NCI-H526 treated with DMSO at 0.1 percent for 48 hours (cell line): ENCODE results near the gene DCAF17.
"Not testable (repeated sequence)": the region's sequence is repeated elsewhere in the genome, so short reads cannot be mapped to it uniquely, and the experiment has no call there.

Experiments used
- DNase-seq: peaks from one replicate; lab custom pipeline; 2025; lab: John Stamatoyannopoulos, UW

The DCAF17 gene

DNA sequence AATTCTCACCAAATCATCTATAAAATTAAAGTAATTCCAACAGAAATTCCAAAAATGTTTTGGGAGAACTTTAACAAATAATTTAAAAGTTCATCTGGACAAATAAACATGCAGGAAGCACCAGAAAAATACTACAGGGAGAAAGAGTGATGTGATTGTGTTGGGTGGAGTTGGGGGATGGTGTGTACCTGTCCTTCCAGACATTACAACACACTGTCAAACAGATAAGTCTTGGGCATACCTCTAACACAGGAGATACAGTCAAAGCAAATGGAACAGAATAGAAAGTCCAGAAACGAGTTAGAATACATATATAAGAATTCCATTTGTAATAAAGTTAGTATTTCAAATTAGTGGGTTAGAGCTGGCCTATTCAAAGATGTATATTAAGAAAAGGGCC lies 22.8 kb upstream of the DCAF17 start:
- no peak for DNase-seq

DNA sequence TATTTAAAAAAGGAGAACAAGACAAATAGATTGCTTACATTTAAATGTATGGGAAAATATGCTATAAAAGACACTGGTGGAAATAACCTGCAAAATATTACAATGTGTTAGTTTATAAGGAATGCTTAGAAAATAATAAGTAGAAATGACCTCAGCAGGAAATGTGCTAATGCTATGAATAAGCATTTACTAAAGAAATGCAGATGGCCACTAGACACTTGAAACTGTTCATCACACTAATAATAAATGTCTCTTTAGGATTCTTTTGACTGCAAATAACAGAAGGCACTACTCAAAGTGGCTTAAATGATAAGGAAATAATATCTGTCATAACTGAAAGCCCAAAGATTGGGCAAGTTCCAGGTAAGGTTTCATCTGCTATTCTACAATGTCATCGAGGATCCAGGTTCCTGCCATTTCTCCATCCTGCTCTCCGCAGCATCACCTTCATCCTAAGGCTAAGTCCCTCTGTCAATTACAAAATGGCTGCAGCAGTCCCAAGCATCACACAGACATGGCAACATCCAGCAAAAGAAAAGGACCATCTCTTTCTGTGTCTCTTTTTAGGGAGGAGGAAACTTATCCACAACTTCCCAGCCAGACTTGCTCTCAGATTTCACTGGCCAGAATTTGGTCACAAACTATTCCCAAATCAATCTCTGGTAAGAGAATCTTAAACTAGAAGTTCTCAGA lies 22.1 kb upstream of the DCAF17 start:
- no peak for DNase-seq

DNA sequence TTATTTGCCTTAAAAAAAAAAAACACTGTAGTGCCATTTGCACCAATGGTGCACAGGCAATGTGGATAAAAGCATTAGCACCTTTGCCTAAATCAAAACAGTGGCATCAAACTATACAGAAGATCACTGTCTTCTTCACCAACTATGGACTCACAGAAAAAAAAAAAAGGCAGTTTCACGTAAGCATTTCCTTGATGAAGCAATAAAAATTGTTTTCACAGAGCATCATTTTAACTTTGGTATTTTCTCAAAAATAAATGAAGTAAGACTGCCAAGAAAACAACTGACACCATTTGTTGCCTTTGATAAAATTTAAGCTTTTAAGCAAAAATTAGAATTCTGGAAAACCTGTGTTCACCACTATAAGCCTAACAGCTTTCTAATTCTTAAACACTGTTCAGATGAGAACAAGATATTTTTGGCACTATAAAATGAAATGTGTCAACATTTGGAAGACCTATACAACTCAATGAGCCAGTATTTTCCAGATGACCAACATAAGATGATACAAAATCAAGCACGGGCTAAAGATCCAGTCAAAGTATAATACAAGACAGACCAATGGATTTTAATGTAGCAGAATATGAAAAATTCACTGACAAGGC lies 21.4 kb upstream of the DCAF17 start:
- no peak for DNase-seq

DNA sequence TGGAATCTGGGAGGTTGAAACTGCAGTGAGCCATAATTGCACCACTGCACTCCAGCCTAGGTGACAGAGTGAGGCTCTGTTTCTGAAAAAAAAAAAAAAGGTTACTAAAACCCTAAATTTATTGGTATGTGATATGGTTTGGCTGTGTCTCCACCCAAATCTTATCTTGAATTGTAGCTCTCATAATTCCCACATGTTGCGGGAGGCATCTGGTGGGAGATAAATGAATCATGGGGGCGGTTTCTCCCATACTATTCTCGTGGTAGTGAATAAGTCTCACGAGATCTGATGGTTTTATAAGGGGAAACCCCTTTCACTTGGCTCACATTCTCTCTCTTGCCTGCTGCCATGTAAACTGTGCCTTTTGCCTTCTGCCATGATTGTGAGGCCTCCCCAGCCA lies 19.4 kb upstream of the DCAF17 start:
- not testable (repeated sequence) for DNase-seq

DNA sequence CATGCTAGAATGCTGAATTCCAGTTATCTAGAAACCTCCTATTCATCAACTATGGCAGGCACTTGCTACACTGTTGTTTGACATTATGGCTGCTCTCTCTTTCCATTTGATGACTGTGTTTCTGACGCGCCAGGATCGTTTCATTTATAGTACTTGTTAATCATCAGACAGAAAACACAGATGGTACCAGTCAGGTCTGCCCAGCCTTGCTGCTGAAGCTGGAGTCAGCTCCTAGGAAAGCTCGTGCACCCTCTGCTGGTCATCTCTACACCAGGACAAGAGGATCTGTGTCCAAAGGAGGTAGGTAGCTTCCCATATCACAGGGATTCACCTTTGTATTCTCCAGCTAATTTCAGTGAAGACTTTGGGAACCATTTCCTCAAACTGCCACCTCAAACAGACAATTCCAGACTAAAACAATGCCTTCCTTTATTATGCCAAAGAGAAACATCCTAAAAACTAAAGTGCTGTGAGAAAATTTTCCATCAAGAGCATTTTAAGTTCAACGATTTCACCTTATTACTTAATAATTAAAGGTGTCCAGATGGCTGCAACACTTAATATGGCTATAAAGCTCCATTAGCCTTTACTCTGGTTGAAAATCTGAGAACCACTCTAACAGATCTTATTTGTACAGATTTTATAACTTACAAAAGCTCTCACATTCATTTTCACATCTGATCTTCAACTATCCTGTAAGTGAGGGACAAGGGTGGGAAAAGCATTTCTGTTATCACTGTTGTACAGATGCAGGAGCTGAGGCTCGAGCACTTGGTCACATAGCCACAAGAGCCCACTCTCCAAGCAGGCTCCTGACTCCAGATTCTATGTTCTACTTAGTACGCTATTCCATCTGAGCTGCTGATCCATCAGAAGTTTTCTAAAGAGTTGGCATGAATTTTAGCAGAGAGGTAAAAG lies 17.8 kb upstream of the DCAF17 start:
- DNase-seq, result peak; percentile 94

DNA sequence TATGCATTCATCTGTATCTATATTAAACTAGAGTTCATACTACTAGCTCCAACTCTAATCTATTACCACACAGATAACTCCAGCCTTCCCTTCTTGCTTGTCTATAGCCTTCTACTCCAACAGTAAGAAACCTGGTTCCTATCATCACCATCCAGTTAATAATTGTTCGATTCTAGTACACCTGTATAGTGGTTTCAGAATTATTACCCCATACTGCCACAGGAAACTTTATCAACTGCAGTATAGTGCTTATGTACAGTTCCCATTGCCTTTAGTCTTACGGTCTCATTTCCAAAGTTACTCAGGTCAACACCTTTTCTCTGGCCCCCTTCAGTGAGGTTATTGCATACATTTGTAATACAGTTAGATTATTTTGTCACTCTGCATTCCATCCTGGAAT lies 14.7 kb upstream of the DCAF17 start:
- no peak for DNase-seq

DNA sequence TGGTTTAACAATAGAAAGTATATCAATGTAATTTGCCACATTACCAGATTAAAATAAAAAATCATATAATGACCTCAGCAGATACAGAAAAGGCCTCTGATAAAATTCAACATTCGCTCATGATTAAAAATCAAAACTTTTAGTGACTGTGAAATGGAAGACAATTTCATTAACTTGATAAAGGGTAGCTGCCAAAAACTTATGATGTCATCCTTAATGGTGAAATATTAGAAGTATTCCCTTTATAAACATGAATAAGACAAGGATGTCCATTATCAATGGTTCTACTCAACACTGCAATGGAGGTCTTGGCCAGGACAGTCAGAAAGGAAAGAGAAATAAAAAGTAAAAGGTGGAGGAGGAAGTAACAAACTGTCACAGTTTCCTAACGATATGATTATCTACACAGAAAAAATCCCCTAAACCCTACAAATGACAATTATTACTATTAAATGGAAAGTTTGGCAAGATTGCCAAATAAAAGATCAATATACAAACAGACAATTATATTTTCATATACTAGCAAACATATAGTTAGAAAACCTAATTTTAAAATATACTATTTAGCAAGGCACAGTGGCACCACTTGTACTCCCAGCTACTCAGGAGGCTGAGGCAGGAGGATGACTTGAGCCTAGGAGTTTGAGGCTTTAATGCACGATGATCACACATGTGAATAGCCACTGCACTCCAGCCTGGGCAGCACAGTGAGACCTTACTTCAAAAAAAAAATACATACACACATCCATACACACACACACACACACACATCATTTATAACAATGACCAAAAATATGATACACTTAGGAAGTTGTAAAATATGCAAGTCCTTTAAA lies 13.1 kb upstream of the DCAF17 start:
- no peak for DNase-seq

DNA sequence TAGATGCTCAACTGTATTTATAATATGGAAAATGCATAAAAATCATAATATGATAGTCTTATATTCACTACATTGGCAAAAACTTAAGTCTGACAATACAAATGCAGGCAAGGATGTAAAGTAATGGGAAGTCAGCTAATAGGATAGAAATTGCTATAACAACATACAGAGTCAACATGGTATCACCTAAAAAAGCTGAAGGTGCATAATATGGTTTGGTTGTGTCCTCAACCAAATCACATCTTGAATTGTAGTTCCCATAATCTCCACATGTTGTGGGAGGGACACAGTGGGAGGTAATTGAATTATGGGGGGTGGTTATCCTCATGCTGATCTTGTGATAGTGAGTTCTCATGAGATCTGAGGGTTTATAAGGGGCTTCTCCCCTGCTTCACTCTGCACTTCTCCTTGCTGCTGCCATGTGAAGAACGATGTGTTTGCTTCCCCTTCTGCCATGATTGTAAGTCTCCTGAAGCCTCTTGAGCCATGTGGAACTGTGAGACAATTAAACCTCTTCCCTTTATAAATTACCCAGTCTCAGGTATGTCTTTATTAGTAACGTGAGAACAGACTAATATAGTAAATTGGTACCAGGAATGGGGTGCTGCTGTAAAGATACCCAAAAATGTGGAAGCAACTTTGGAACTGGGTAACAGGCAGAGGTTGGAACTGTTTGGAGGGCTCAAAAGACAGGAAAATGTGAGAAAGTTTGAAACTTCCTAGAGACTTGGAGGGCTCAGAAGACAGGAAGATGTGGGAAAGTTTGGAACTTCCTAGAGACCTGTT lies 11.1 kb upstream of the DCAF17 start:
- DNase-seq, result not testable (repeated sequence)

DNA sequence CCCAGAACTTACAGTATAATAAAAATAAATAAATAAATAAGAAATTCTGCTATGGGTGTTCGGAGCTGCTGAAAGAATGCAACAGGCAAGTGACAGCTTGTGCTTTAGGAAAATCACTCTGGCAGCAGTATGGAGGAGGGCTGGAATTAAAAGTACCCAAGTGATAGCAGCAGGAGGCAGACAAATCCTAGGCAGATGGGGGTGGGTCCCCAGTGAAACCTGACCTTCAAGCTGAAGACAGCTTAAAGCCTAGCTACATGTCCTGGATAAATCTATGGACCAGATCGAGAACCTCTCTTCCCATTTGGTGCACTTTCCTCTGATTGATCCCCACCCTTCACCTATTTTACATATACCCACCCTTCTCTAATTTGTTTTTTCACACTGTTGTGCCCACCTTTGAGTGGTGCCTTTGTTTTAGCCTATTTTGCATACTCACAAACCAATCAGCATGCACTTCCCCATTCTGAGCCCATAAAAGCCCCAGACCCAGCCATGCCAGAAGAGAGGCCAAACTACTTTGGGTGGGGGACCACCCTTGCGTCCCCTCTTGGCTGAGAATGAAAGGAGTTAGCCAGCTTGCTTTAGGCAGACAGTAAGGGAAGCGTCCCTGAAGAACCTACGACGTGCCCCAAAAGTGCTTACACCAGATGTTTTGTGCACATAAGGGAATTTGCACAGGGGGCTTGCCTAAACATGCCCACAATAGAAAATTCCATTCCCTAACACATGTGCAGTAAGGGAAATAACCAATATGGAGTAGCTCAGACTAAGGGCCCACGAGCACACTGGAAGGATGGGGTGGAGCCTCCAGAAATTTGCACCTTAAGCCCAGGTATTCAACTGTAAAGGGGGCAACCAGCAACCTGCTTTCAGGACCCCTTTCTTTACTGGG lies 3.3 kb upstream of the DCAF17 start:
- DNase-seq, result no peak

DNA sequence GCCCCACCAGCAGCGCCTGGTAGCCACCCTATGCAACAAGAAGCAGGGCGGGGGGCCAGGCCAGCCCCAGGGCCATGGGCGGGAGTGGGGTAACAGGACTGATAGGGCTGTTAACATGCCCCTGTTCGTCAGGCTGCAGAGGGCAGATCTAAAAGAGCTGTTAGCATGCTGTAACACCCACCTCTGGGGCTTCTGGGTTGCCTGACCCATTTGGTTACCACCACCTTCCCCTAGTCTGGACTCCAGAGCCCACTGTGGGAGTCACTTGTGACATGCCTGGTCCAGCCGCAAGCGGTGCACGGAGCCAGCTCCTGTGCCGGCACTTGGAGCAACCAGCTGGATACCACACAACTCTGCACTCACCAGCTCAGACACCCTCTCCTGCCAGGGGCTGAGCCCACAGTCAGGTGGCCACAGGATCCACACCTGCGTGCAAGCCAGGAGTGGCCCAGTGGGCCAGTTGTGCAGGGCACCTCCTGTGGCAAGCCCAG lies 2.3 kb upstream of the DCAF17 start:
- DNase-seq, result no peak

DNA sequence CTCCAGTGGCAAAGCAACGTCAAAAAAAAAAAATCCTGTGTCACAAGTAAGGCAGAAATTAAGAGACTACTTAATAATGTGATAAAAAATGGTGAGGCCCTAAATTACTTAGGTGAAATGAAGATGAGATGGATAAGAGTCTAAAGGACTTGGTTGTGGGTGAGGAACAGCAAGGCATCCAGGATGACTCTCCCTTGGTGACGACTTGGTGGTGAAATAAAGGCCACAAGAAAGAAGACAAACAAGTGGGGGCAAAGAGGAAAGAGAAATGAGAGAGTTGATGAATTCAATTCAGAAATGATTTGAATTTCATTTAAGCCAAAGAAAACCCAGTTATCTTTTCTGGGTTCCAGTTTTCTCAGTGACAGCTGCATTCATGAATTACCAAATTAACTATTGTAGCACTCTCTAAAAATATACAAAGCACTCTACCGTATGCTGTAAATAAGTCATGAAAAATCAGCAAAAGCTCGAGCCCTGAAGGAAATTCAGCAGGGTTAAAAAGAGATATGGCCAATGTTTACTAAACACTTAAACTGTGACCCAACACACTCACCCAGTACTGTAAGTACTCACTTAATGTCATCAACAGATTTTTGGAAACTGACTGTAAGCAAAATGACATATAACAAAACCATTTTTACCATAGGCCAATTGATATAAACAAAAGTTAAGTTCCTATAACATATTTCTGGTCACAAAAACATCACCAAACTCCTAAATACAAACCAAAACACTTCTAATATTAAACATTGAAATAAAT lies 1.6 kb upstream of the DCAF17 start:
- no peak for DNase-seq

DNA sequence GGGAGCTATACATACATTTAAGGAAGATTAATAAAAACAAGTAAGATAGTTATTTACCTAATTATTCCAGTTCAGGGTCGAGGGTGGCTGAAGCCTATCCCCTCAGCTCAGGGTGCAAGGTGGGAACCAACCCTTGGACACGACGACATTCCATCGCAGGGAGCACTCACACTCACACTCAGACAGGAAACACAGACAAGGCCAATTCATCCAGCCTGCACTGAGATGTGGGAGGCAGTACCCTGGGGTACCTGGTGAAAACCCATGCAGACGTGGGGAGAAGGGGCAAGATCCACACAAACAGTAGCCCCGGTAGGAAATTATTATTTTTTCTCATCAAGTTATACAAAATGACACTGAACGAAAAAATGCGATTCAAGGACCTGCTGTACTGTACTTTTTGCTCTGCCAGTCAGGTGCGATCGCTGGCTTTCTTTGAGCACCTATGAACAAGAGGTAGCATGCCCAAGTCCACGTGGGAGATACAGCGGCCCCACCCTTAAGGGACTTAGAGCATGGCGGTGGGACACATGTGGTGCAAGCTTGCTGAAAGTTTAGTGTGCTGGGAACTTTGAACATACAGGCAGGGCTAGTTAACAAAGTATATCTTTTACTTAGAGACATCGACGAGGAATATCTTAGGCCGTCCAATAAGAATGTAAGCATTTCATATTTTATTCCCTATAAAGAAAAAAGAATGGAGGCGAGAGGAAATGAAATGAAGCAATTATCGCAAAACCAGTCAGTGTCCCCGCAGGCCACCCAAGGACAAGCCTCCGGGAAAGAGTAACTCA lies 860 bp upstream of the DCAF17 start:
- peak; percentile 83 for DNase-seq

DNA sequence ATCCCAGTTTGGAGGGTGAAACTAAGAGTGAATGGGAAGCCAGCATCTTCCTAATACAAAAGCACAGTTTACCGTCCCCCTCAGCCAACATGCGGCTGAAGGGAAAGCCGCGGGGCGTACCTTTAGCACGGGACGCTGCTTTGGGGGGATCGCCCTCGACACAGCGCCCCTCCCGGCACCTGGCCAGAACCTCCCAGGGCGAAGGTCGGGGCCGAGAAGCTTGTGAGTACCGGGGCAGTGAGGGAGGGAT lies 338 bp upstream of the DCAF17 start, which contains the start of gene METTL8:
TSS of gene METTL8 (minus strand) at position 228 of the 250 bp plus-strand sequence. CDS start 41,805 bp downstream, outside the sequence.
- DNase-seq, result no peak

DNA sequence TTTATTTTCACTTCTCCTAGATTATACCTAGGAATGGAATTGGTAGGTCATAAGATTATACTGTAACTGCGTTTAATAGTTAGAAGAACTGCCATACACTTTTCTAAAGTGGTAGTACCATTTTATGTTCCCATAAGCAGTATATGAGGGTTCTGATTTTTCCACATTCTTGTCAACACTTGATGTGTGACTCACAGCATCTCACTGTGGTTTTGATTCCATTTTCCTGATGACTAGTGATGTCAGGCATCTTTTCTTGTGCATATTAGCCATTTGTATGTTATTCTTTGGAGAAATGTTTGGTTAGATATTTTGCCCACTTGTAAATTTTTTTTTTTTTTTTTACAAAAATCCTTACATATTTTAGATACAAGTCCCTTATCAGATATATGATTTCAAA lies 2.3 kb downstream of the DCAF17 start:
- no peak for DNase-seq

DNA sequence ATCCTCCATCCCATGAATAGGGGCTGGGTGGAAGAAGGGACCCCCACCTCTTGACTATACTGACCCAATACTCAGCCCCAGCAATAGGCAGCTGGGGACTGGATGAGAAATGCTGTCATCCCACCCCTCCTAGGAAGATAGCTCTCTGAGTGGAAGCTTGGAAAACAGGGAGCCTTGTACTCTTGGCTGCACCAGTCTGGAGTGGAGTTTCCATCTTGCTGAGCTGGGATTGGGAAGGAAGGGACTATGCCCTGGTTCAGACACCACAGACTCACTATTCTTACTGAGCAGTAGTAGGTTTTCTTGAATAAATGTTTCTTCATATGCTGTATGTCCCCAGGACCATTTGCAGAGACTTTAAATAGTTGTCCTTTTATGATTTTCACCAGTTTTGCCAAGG lies 7.4 kb downstream of the DCAF17 start:
- DNase-seq, result no peak

DNA sequence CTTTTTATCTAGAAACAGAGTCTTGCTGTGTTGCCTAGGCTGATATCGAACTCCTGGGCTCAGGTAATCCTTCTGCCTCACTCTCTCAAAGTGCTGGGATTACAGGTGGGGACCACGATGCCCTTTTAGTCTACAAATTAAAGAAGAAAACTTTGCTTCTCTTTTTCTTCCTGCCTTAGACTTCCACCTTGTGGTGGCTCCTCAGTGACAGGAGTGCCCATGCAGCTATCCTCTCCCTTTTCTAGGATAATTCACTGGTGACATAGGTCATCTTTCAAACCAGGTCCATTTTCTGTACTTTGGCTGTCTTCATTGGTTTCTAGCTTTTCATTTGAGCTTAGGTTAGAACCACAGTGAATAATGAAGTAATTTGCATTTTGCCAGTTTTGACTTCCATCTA lies 13.6 kb downstream of the DCAF17 start:
- DNase-seq, result no peak

DNA sequence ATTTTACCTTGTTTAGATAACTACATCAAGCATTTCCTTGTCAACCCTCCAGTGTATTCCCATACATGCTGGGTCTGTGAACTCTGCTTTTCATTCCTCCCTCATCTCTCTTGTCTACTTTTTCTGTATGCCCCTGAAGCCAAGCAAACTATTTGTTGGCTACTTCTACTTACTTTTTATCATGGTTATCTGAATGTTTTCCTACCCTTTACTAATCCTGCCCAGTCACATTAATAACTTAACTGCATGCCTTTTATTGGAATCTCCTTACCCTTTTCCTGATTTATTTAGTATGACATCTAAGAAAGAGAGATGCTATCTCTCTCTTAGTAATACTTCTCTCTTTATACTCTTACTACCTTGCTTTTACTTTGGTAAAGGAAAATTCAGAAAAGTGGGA lies 17.0 kb downstream of the DCAF17 start:
- no peak for DNase-seq

DNA sequence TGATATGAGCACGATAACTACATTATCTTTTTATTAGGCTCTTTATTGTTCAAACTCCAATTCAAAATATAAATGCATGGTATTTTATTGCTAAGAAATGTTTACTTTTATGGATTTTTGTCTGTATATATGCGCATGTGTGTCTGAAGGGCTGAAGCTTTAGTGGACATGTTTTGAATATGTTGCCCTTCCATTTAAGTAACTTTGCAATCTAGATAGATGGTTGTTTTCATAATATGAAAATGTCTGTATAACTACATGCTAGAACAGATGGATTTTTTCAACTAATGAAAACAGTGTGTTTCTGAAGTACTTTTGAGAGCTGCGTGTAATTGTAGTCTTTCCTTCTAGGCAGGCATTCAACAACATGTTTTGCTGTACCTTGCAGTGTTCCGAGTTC lies 18.7 kb downstream of the DCAF17 start:
- DNase-seq, result no peak

DNA sequence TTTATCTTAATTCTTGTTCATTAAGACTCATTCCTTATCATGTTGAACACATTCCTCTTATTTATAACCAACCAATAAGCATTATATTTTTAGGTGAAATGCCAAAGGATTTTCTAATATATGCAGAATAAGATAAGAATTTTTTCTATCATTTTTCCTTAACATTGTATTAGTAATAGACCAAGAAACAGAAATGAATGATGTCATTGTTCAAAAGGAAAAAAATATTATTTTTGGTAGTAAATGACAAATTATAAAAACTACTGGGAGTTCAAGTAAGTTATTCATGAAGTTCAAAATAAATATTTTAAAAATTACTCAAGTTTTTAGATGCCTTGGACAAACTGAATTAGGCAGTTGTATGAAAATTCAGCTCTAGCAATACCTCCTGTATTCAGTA lies 25.5 kb downstream of the DCAF17 start:
- DNase-seq, result no peak
